NOMO-1 treated with dmso at 0.1 percent for 144 hours (cell line): ENCODE results near the gene EPG5.

Source experiments
- DNase-seq: peaks from one replicate; lab custom pipeline; 2025; ENCODE audit not compliant: unreplicated experiment; lab: John Stamatoyannopoulos, UW

The EPG5 gene

GRCh38 chr18:45926085-45926484 is 41.0 kb downstream of the EPG5 start:
- DNase-seq, result no peak

GRCh38 chr18:45923138-45923537 is 44.0 kb downstream of the EPG5 start:
- DNase-seq, result no peak

- DNase-seq, result no peak
Observed at GRCh38 chr18:45920367-45920766, 46.8 kb downstream of the EPG5 start.

GRCh38 chr18:45916302-45916701 is 50.8 kb downstream of the EPG5 start:
- no peak for DNase-seq

GRCh38 chr18:45913276-45913675 is 53.9 kb downstream of the EPG5 start:
- no peak for DNase-seq

- peak; percentile 11 for DNase-seq
Observed at GRCh38 chr18:45910405-45911023, 56.6 kb downstream of the EPG5 start.

GRCh38 chr18:45901654-45902210 is 65.4 kb downstream of the EPG5 start:
- no peak for DNase-seq

GRCh38 chr18:45900623-45901022 is 66.5 kb downstream of the EPG5 start:
- DNase-seq, result no peak

GRCh38 chr18:45896991-45897390 is 70.1 kb downstream of the EPG5 start:
- DNase-seq, result no peak

- no peak for DNase-seq
Observed at GRCh38 chr18:45896452-45896851, 70.7 kb downstream of the EPG5 start.

GRCh38 chr18:45895339-45895738 is 71.8 kb downstream of the EPG5 start:
- DNase-seq, result no peak

- no peak for DNase-seq
Observed at GRCh38 chr18:45894818-45895217, 72.3 kb downstream of the EPG5 start.

GRCh38 chr18:45891806-45892205 is 75.3 kb downstream of the EPG5 start:
- no peak for DNase-seq

- DNase-seq, result peak; percentile 72
Observed at GRCh38 chr18:45890606-45891005, 76.5 kb downstream of the EPG5 start.

GRCh38 chr18:45889419-45890064 is 77.6 kb downstream of the EPG5 start:
- no peak for DNase-seq

GRCh38 chr18:45887585-45887984 is 79.5 kb downstream of the EPG5 start:
- DNase-seq, result no peak

GRCh38 chr18:45880876-45881558 is 86.1 kb downstream of the EPG5 start:
- DNase-seq, result no peak

- DNase-seq, result peak; percentile 3
Observed at GRCh38 chr18:45879681-45880655, 87.2 kb downstream of the EPG5 start.

GRCh38 chr18:45877403-45877802 is 89.7 kb downstream of the EPG5 start:
- no peak for DNase-seq

- DNase-seq, result no peak
Observed at GRCh38 chr18:45876161-45876560, 91.0 kb downstream of the EPG5 start.
